K562 (cell line): Measurements from ENCODE around the gene UNC13C. TPM values are rescaled to one million over a fixed set of nuclear protein-coding genes. Genes with fewer than 3 reads are reported as not detected.

Source experiments
- ATAC-seq: fragments of 200-7000 bp; cut with Tn5 transposase; 3 replicates; pipeline ENCODE4 v1.9.1; 2020; ENCODE audit warnings: moderate library complexity
- BruUV-seq: library from RNA; stranded (reverse); fragments of 400-500 nt; replicated peaks from 2 replicates; lab custom pipeline; 2021; lab: Mats Ljungman, UMichigan
- CTCF ChIA-PET: fragments of 300-600 bp; formaldehyde crosslinking; extraction: SDS; loops from one replicate; lab custom pipeline; 2021; ENCODE audit warnings: low intra/inter-chr PET ratio; lab: Yijun Ruan, JAX
- POLR2A ChIA-PET: fragments of 300-600, 350-650 bp; sonication (Branson Sonifier 250); formaldehyde crosslinking; extraction: SDS; loops from one replicate; lab custom pipeline; 2021; ENCODE audit warnings: antibody characterized with exemption, inconsistent platforms; lab: Yijun Ruan, JAX
- DNase-seq, 4 experiments: peaks; one replicate each; pipeline versions ENCODE4 v3.0.0 to v3.0.0-alpha.2; 2011 to 2018; ENCODE audit warnings: low spot score in 3 of 4, mixed read lengths in 3 of 4; ENCODE audit errors: extremely low read depth in 1 of 4
- FAIRE-seq: peaks from 2 replicates; lab custom pipeline; 2011; peaks lifted over from hg19 to GRCh38; lab: Jason Lieb, UNC
- H2AFZ ChIP-seq: 2 replicates; pipeline ENCODE4 v1.6.0; 2011; ENCODE audit warnings: low read depth, low read length, control low read depth, inconsistent platforms
- H3K27ac ChIP-seq: fragments of 200-600 bp; 3 replicates; pipeline ENCODE4 v1.8.0; 2011; ENCODE audit warnings: low read depth, mild to moderate bottlenecking, control low read depth, inconsistent platforms, low read length, moderate library complexity, mixed read lengths; ENCODE audit errors: extremely low read depth
- H3K27me3 ChIP-seq, 2 experiments: fragments of 300-600 bp in 1 of 2; 2 replicates in 1 of 2; 3 replicates in 1 of 2; pipeline versions ENCODE4 v1.6.0 to v1.8.0; 2011; ENCODE audit warnings: inconsistent platforms in 2 of 2, low read length in 2 of 2, mild to moderate bottlenecking in 1 of 2, mixed read lengths in 1 of 2, moderate library complexity in 1 of 2; ENCODE audit not compliant: control insufficient read depth in 2 of 2, insufficient read depth in 2 of 2
- H3K36me3 ChIP-seq: fragments of 300-600 bp; 3 replicates; pipeline ENCODE4 v1.8.0; 2011; ENCODE audit warnings: mild to moderate bottlenecking, low read length, inconsistent platforms; ENCODE audit not compliant: control insufficient read depth, insufficient read depth
- H3K4me1 ChIP-seq, 2 experiments: fragments of 200-600 bp in 1 of 2; replicated peaks in 1 of 2; 2 replicates in 1 of 2; 3 replicates in 1 of 2; pipeline versions ENCODE4 v1.5.1 to v1.8.0; 2011; ENCODE audit warnings: inconsistent platforms in 2 of 2, low read length in 2 of 2, mild to moderate bottlenecking in 1 of 2, mixed read lengths in 1 of 2, moderate library complexity in 1 of 2; ENCODE audit not compliant: control insufficient read depth in 2 of 2, insufficient read depth in 2 of 2
- H3K4me2 ChIP-seq: 2 replicates; pipeline ENCODE4 v1.6.1; 2011; ENCODE audit warnings: low read length, control low read depth, inconsistent platforms, mixed read lengths; ENCODE audit not compliant: insufficient read depth
- H3K4me3 ChIP-seq: fragments of 200-600 bp; sonication (generic), shearing (Covaris generic); 2 replicates; pipeline ENCODE4 v1.5.1; 2016; ENCODE audit warnings: control low read depth, inconsistent platforms
- H3K79me2 ChIP-seq: fragments of 200-600 bp; 3 replicates; pipeline ENCODE4 v1.8.0; 2011; ENCODE audit warnings: low read length, inconsistent platforms; ENCODE audit not compliant: control insufficient read depth, insufficient read depth
- H3K9ac ChIP-seq, 2 experiments: 2 replicates each; pipeline versions ENCODE4 v1.6.0 to v1.6.1; 2011; ENCODE audit warnings: low read depth in 2 of 2, low read length in 2 of 2, control low read depth in 1 of 2, inconsistent platforms in 1 of 2, mild to moderate bottlenecking in 1 of 2, mixed read lengths in 1 of 2; ENCODE audit not compliant: insufficient read depth in 1 of 2
- H3K9me1 ChIP-seq: one replicate; pipeline ENCODE4 v1.6.0; 2011; ENCODE audit warnings: inconsistent platforms, mild to moderate bottlenecking, low read length, moderate library complexity; ENCODE audit not compliant: control insufficient read depth, insufficient read depth
- H3K9me3 ChIP-seq: replicated peaks from 2 replicates; pipeline ENCODE4 v1.5.1; 2011; ENCODE audit warnings: low read depth, low read length, inconsistent platforms; ENCODE audit not compliant: control insufficient read depth, insufficient read depth
- H4K20me1 ChIP-seq: replicated peaks from 2 replicates; pipeline ENCODE4 v1.6.1; 2011; ENCODE audit warnings: low read length, inconsistent platforms, mixed read lengths; ENCODE audit not compliant: control insufficient read depth, insufficient read depth
- AFF4 ChIP-seq: sonication (generic); formaldehyde crosslinking; IDR thresholded peaks from 2 replicates; pipeline ENCODE4 v1.8.0; 2023; ENCODE audit warnings: mild to moderate bottlenecking, missing genetic modification reagents
- CTCF ChIP-seq, 3 experiments: IDR thresholded peaks in 2 of 3; conservative IDR thresholded peaks in 1 of 3; 2 replicates each; pipeline ENCODE4 v1.5.1; 2011 to 2012; ENCODE audit warnings: low read length in 3 of 3, mild to moderate bottlenecking in 3 of 3, control low read depth in 2 of 3, improper control_type of control experiment in 1 of 3, inconsistent platforms in 1 of 3, low read depth in 1 of 3, mixed read lengths in 1 of 3, moderate library complexity in 1 of 3; ENCODE audit not compliant: insufficient read depth in 2 of 3
- DNMT1 ChIP-seq: fragments of 450-650 bp; IDR thresholded peaks from 2 replicates; pipeline ENCODE4 v1.6.1; 2016; ENCODE audit warnings: antibody characterized with exemption, mild to moderate bottlenecking
- EP400 ChIP-seq: fragments of 450-650 bp; IDR thresholded peaks from 2 replicates; pipeline ENCODE4 v1.6.1; 2017; ENCODE audit warnings: antibody characterized with exemption, mild to moderate bottlenecking, moderate library complexity
- NR2F6 ChIP-seq: fragments of 450-650 bp; formaldehyde crosslinking; IDR thresholded peaks from 2 replicates; pipeline ENCODE4 v1.4.0; 2020; ENCODE audit warnings: mild to moderate bottlenecking
- PML ChIP-seq: IDR thresholded peaks from 2 replicates; pipeline ENCODE4 v1.6.1; 2012; ENCODE audit warnings: low read length, inconsistent platforms
- POU5F1 ChIP-seq: fragments of 150-350 bp; IDR thresholded peaks from 2 replicates; pipeline ENCODE4 v1.6.1; 2014; ENCODE audit warnings: borderline replicate concordance, low read length, low read depth, mild to moderate bottlenecking; ENCODE audit not compliant: partially characterized antibody
- RNF2 ChIP-seq: sonication (generic); IDR thresholded peaks from 2 replicates; pipeline ENCODE4 v1.6.1; 2016
- SPI1 ChIP-seq: IDR thresholded peaks from 2 replicates; pipeline ENCODE4 v1.6.1; 2011; ENCODE audit warnings: low read depth, low read length, control low read depth, borderline replicate concordance
- ZBTB49 ChIP-seq: sonication (generic); formaldehyde crosslinking; IDR thresholded peaks from 2 replicates; pipeline ENCODE4 v1.8.0; 2022; ENCODE audit warnings: missing genetic modification reagents, mild to moderate bottlenecking, borderline replicate concordance
- ZNF445 ChIP-seq: fragments of 250-450 bp; sonication (Bioruptor Pico); IDR thresholded peaks from 2 replicates; pipeline ENCODE4 v1.4.0; 2020; ENCODE audit warnings: low read depth, mild to moderate bottlenecking, moderate library complexity
- WGBS: fragments of 100-300 bp; shearing (Covaris generic); methylation state at CpG from one replicate; pipeline ENCODE4 v1.1.6; 2016; ENCODE audit warnings: low coverage, mixed read lengths; ENCODE audit not compliant: insufficient coverage; ENCODE audit errors: missing lambda C conversion rate; 5-methylcytosine and 5-hydroxymethylcytosine counted together
- in situ Hi-C: fragments of 300-500 bp; cut with MboI; formaldehyde crosslinking; loops from 4 replicates; pipeline ENCODE4 v1.15.0; 2018; ENCODE audit warnings: inconsistent platforms, mixed read lengths
- intact Hi-C: fragments of 100-400 bp; cut with micrococcal nuclease; formaldehyde crosslinking; loops from 2 replicates; pipeline ENCODE4 v1.14.2; 2022
- polyA plus RNA-seq, 8 experiments: library from polyadenylated mRNA; depleted of rRNA in 4 of 8; stranded (reverse) in 5 of 8; unstranded in 3 of 8; fragments of >200 nt; fragmentation: Nextera tagmentation in 2 of 8; fragmentation: Illumina TruSeq in 1 of 8; extraction: Ambion mirVana in 2 of 8; extraction: Trizol in 1 of 8; gene quantifications; 2 replicates each; pipeline versions ENCODE4 v1.2.1 to v1.2.3, GENCODE V29; 2011 to 2014; ENCODE audit warnings: inconsistent platforms in 1 of 8, missing spikeins in 1 of 8
- total RNA-seq, 7 experiments: library from RNA; depleted of rRNA in 6 of 7; stranded (reverse); fragments of >200 nt in 6 of 7; fragmentation: Illumina TruSeq in 2 of 7; extraction: Trizol in 2 of 7; gene quantifications; 2 replicates each; pipeline versions ENCODE4 v1.2.1 to v1.2.3, GENCODE V29; 2011 to 2021; ENCODE audit warnings: low replicate concordance in 1 of 7

Gene UNC13C
- total and polyA plus RNA-seq, 9 of the 15 experiments (the other 6 are each of a cell fraction or from before 2014, with no cell fraction given): not detected

- intact Hi-C loops (no loop called here), in situ Hi-C loops (no loop called here)
- DNase-seq: no peak
- H3K27ac ChIP-seq: no peak overlapping the region
- no peaks in the 10 kb centered on the region for H3K79me2 ChIP-seq
- H3K27me3 ChIP-seq: no peaks in the 10 kb centered on the region
- no peaks in the 10 kb centered on the region for H3K4me1 ChIP-seq
- ATAC-seq: no peak
- H3K36me3 ChIP-seq: no peaks in the 10 kb centered on the region
- no peak for FAIRE-seq
- 0% methylated on average over 4 of the region's 4 CpGs for whole genome bisulfite sequencing
- no peaks in the 10 kb centered on the region for H3K9me3 ChIP-seq
- no peaks in the 10 kb centered on the region for H4K20me1 ChIP-seq
- no peak overlapping the region for H3K9ac ChIP-seq
- H3K9me1 ChIP-seq: no peaks in the 10 kb centered on the region
- H2AFZ ChIP-seq: no peak overlapping the region
- ChIA-PET CTCF (no interaction called here), POLR2A (no interaction called here)
- H3K4me3 ChIP-seq: no peak overlapping the region
- BruUV-seq: no TSS peak
- no peak overlapping the region for H3K4me2 ChIP-seq
- TF ChIP-seq ZBTB49 (CRISPR knock-in tag) (no peak), RNF2 (no peak), EP400 (no peak), NR2F6 (no peak), DNMT1 (no peak), AFF4 (no peak), PML (no peak), CTCF (IDR thresholded peaks at IDR 0.05 in 2 of 3, conservative IDR thresholded peaks at IDR 0.05 in 1 of 3; ENCODE audit: insufficient read depth in 2 of 3, low read depth in 1 of 3, low read length in 3 of 3) (no peak), POU5F1 (no peak), SPI1 (no peak), ZNF445 (CRISPR knock-in tag) (no peak)
Measured at GRCh38 chr15:54159012-54159411, 180.8 kb downstream of the UNC13C start.
